ENCODE data around the gene PLD3. TPM values are rescaled to one million over a fixed set of nuclear protein-coding genes. Genes with fewer than 3 reads are reported as not detected.
"Not testable (repeated sequence)": the region's sequence is repeated elsewhere in the genome, so short reads cannot be mapped to it uniquely, and the experiment has no call there.

Gene PLD3
- total RNA-seq, 1 donor, result 229 TPM

DNA sequence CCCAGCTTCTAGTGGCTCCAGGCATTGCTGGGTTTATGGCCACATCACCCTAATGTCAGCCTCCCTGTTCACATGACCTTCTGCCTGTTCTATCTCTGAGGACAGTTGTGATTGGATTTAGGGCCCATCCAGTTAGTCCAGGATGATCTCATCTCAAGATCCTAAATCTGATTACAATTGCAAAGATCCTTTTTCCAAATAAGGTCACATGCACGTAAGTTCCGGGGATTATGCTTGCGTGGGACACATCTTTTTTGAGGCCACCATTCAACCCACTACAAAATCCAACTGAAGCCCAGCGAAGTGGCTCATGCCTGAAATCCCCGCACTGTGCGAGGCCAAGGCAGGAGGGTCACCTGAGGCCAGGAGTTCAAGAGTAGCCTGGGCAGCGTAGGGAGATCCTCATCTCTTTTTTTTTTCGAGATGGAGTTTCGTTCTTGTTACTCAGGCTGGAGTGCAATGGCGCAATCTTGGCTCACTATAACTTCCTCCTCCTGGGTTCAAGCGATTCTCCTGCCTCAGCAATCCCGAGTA lies 12.3 kb downstream of the PLD3 start:
- no peak for DNase-seq (ENCODE audit: low read depth in 2 of 3, low spot score in 2 of 3)

DNA sequence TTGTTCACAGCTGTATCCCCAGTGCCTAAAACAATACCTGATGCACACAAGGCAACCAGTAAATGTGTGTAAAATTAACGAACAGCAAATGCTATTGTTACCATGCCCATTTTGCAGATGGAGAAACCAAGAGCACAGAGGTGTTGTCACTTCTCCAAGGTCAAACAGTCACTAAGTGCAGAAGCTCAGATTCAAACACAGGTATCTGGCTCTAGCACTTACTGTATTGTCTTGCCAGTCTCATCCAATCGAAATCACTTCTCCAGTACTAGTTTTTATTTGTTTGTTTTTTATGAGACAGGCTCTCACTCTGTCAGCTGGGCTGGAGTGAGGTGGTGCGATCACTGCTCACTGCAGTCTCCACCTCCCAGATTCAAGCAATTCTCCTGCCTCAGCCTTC lies 13.7 kb downstream of the PLD3 start:
- no peak for DNase-seq (ENCODE audit: low read depth in 2 of 3, low spot score in 2 of 3)

DNA sequence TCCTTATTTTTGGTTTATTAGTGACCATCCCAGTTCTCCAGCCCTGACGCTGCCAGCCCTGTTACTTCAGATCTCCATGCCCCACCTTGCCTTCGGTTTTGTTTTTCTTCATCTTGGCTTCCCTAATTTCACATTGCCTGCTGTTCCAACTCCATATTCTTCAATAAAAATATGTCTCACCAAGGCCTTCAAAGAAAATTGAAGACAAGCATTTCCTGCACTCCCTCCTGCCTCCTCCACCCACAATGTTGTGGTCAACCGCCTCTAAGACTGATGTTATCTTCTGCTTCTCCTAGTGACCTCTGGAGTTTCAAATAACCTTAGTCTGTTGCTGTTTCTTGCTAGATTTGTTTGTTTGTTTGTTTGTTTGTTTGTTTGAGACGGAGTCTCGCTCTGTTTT lies 14.6 kb downstream of the PLD3 start:
- DNase-seq (ENCODE audit: low read depth in 2 of 3, low spot score in 2 of 3), result peak in 2 of 3 donors; percentile 29 to 38

DNA sequence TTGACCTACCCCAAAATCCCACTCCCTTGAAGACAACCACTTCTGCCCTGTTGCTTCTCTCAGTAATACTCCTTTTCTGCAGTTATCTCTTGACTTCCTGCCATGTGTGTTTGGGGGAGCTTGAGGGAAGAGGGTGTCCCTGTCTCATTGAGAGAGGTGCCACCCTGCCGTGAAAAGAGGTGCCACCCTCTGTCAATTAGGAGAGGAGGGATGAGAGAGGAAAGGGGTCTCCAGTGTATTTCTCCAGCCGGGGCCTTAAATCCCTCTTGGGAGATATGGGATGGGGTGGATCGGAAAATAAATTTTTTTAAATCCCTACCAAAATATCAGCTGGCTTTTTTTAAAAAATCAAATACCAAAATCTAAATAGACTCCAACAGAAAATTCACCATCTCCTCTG lies 16.5 kb downstream of the PLD3 start:
- DNase-seq (ENCODE audit: low read depth in 2 of 3, low spot score in 2 of 3), result no peak

DNA sequence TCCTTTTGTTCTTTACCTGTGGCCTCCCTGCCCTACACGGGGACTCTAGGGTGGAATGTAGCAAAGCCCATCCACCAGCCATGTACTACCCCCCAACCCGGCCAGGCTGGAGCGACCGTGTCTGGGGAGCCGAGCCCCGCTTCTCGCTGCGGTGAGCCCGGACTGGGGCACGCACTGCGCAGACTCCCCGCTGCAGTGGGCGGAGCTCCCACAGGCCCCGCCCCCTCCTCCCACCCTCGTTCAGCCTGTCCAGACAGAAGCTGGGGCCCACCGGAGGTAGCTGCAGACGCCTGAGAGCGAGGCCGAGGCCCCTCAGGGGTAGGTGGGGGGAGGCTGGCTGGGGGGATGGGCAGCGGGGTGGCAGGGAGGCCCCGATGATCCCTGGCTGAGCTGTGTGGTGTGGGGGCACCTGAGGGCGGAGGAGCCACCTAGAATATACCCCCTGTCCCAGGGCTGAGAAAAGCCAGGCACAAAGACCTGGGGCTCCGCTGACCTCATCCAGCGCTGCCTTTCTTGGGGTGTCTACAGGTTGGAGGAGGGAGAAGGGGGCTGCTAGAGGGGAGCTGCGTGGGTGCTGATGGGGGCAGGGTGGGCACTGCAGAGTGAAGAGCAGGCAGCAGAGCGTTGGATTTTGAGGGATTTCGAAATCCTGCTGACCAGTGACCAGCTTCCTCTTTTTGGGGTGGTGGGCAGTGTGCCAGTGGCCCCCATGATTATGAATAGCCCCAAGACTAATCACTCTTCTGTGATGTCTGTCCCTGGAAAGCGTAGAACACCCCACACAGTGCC lies 17.3 kb downstream of the PLD3 start:
- DNase-seq (ENCODE audit: low read depth in 2 of 3, low spot score in 2 of 3), result peak in 2 of 3 donors; percentile 59 to 70

DNA sequence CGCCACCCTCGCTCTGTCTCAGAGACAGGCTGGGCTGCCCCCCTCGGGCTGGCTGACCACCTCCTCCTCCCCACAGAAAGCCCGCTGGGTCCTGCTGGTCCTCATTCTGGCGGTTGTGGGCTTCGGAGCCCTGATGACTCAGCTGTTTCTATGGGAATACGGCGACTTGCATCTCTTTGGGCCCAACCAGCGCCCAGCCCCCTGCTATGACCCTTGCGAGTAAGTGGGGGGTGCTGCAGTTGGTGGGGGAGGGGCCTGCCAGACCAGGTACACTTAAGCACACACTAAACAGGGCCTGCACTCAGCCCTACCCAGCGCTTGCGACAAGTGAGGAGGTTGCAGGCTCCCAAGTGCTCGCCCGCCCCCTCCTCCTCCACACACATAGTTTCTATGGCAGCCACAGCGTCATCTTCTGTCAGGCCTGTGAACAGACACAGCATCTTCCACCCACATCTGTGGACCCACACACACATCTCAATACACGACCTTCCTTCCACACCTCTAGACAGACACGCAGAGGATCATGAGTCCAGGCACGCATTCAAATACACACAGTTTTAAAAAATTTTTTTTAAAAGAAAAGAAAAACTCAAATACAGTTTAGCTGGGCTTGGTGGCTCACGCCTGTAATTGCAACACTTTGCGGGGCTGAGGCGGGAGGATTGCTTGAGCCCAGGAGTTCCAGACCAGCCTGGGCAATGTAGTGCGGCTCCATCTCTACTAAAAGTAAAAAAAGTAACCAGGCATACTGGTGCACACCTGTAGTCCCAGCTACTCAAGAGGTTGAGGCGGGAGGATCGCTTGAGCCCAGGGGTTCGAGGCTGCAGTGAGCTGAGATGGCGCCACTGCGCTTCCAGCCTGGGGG lies 18.4 kb downstream of the PLD3 start:
- no peak for DNase-seq (ENCODE audit: low read depth in 2 of 3, low spot score in 2 of 3)

DNA sequence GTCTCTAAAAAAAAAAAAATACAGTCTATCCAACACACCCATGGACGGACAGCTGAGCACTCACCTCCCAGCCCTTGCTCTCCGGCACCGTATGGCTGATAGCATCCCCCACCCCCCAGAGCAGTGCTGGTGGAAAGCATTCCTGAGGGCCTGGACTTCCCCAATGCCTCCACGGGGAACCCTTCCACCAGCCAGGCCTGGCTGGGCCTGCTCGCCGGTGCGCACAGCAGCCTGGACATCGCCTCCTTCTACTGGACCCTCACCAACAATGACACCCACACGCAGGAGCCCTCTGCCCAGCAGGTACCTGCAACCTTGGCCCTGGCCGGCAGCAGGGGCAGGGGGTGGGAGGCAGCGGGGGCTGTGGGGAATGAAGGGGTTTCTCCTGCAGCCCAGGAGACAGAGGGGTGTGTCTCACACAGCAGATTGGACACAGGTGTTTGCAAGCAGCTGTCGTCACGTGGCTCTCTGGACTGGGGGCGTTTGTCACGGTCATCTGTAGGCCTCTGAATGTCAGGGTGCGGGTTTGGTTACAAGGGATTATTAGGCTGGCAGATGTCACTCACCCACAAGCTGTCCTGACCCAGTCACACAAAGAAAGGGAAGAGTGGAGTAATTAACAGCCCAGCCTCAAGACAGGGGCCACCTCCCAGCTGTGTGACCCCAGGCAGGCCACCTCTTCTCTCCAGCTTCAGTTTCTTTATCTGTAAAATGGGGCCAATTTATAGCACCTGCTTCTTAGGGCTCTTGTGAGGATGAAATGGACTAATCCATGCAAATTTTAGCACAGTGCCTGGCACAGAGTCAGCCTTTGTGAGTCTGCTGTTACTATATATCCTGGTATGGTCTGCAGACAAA lies 19.3 kb downstream of the PLD3 start:
- no peak for DNase-seq (ENCODE audit: low read depth in 2 of 3, low spot score in 2 of 3)

DNA sequence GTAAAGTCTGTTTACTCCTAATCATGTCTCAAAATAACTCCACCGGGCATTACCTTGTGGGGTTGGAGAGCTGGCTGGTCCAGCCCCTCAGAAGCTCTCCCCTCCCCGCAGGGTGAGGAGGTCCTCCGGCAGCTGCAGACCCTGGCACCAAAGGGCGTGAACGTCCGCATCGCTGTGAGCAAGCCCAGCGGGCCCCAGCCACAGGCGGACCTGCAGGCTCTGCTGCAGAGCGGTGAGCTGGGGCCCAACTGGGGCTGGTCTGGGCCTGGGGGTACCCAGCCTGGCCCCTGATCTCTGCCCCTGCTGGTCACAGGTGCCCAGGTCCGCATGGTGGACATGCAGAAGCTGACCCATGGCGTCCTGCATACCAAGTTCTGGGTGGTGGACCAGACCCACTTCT lies 21.3 kb downstream of the PLD3 start:
- DNase-seq (ENCODE audit: low read depth in 2 of 3, low spot score in 2 of 3), result no peak

DNA sequence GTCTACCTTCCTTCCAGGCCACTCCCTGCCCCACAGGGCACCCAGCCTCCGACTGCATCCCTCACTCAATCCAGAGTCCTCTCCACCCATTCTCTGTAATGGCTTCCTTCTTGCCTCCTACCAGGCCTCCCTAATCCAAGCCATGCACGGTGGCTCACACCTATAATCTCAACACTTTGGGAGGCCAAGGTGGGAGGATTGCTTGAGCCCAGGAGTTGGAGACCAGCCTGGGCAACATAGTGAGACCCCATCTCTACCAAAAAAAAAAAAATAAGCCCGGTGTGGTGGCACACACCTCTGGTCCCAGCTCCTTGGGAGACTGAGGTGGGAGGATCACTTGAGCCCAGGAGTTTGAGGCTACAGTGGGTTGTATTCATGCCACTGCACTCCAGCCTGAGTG lies 21.8 kb downstream of the PLD3 start:
- not testable (repeated sequence) for DNase-seq (ENCODE audit: low read depth in 2 of 3, low spot score in 2 of 3)

DNA sequence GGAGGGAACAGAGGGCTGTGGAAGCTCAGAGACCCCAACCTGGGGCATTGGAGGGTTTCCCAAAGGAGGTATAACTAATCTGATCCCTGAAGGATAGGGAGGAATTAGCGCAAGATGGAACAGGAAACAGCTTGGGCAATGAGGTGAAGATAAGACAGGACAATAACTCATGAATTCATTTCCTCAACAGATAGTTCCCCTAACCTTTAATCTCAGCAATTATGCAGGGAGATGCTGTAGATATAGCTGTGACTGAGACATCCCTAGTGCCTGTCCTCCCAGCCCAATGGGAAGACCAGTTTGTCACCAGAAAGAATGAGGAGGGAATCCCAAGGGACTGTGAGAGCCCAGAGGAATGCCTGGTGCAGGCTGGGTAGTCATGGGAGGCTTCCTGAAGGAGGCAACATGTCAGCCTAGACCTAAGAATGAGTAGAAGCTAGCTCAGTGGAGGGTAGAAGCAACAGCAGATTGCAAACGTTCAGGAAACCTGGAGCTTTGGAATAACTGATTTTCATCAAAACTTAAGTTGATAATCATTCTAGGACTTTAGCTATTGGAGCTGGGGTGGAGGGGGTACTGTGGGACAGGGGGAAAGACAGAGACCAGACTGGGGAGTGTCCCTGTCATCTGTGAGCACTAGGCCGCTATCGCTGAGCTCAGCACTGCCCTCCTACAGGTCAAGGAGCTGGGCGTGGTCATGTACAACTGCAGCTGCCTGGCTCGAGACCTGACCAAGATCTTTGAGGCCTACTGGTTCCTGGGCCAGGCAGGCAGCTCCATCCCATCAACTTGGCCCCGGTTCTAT lies 22.7 kb downstream of the PLD3 start:
- peak in 1 of 3 donors; percentile 20 for DNase-seq (ENCODE audit: low read depth in 2 of 3, low spot score in 2 of 3)

DNA sequence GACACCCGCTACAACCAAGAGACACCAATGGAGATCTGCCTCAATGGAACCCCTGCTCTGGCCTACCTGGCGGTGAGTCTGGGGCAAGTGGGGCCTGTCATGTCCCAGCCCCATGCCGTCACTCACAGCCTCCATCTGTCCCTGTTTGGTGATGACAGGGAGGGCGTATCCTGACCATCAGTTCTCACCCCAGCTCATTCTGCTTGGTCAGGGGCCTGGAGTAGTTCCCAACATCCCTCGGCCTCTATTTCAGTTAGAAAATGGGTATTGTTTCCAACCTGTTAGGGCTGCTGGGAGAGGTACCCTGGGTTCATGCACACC lies 23.3 kb downstream of the PLD3 start:
- no peak for DNase-seq (ENCODE audit: low read depth in 2 of 3, low spot score in 2 of 3)

DNA sequence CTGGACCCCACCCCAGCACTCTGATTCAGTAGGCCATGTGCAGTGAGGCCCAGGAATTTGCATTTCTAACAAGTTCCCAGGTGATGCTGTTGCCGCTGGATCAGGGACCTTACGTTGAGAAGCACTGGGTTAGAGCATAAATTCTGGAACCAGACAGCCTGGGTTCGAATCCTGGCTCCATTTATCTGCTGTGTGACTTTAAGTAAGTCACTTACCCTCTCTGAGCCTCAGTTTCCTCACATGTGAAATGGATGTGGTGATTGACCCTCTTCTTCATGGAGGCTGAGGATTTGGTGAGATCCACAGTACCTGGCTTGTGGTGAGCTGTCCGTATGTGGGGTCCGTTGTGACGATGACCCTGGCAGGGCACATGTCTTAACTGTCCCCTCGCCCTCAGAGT lies 25.6 kb downstream of the PLD3 start:
- DNase-seq (ENCODE audit: low read depth in 2 of 3, low spot score in 2 of 3), result no peak

DNA sequence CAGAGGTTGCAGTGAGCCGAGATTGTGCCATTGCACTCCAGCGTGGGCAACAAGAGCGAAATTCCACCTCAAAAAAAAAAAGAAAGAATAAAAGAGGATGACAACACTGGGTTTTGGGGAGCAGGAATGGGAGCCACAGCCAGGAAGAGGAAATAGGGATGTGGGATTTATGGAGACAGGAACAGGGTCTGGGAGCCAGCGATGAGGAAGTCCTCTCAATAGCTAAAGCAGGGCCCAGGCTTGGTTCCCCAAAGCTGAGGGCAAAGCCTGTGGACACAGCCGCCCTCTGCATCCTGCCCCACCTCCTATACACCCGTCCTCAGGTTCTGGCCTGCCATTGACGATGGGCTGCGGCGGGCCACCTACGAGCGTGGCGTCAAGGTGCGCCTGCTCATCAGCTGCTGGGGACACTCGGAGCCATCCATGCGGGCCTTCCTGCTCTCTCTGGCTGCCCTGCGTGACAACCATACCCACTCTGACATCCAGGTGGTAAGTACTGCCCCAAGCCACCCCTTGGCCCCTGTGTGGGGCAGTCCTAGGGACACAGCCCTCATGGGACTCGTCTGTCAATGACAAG lies 27.9 kb downstream of the PLD3 start:
- DNase-seq (ENCODE audit: low read depth in 2 of 3, low spot score in 2 of 3), result no peak

DNA sequence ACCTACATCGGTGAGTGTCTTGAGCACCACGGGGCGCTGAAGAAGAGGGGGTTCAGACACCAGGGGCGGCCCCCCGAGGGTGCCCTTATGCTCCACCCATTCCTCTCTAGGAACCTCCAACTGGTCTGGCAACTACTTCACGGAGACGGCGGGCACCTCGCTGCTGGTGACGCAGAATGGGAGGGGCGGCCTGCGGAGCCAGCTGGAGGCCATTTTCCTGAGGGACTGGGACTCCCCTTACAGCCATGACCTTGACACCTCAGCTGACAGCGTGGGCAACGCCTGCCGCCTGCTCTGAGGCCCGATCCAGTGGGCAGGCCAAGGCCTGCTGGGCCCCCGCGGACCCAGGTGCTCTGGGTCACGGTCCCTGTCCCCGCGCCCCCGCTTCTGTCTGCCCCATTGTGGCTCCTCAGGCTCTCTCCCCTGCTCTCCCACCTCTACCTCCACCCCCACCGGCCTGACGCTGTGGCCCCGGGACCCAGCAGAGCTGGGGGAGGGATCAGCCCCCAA lies 29.4 kb downstream of the PLD3 start:
- no peak for DNase-seq (ENCODE audit: low read depth in 2 of 3, low spot score in 2 of 3)

DNA sequence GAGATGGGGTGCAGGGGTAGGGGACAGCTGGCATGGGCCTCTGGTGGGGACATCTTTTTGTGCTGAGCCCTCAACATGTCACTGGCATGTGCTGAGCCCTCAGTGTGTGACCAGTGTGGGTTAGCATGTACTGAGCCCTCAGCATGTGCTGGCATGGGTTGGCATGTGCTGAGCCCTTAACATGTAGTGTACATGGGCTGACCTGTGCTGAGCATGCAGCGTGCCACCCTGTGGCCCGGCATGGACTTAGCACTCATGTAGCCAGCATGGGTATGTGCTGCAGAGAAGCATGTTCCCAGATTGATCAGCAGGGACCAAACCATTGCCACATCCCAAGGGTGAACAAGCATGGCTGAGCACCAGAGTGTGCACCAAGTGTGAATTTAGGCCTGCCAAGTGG lies 30.0 kb downstream of the PLD3 start:
- DNase-seq (ENCODE audit: low read depth in 2 of 3, low spot score in 2 of 3), result no peak

DNA sequence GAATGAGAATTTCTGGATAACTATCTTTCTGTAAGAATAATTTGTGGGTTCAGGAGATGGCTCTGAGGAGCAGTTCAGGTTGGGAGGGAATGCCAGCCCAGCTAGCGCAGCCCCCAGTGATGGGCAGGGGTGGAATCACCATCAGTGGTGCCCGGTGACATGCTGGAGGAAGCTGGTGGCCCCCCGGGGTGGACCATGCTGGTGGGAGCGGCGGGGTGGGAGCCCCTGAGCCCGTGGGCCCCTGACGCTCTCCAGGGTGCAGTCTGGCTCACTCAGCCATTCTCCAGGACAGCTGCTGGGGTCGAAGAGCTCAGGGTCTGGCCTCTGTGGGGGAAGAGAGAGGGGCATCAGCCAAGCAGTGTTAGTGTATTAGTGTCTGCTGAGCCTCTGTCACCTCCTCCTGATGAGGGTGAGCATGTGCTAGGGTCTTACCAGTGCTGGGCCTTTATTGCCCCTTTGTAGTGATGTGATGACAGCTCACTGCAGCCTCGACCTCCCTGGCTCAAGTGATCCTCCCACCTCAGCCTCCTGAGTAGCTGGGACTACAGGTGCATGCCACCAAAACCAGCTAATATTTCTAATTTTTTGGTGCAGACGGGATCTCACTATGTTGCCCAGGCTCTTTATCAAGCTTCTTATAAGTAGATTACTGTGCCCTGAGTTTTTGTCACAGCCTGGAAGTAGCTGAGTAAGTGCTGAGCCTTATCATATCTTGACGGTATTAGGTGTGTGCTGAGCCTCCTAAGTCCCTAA lies 31.1 kb downstream of the PLD3 start:
- DNase-seq (ENCODE audit: low read depth in 2 of 3, low spot score in 2 of 3), result no peak

DNA sequence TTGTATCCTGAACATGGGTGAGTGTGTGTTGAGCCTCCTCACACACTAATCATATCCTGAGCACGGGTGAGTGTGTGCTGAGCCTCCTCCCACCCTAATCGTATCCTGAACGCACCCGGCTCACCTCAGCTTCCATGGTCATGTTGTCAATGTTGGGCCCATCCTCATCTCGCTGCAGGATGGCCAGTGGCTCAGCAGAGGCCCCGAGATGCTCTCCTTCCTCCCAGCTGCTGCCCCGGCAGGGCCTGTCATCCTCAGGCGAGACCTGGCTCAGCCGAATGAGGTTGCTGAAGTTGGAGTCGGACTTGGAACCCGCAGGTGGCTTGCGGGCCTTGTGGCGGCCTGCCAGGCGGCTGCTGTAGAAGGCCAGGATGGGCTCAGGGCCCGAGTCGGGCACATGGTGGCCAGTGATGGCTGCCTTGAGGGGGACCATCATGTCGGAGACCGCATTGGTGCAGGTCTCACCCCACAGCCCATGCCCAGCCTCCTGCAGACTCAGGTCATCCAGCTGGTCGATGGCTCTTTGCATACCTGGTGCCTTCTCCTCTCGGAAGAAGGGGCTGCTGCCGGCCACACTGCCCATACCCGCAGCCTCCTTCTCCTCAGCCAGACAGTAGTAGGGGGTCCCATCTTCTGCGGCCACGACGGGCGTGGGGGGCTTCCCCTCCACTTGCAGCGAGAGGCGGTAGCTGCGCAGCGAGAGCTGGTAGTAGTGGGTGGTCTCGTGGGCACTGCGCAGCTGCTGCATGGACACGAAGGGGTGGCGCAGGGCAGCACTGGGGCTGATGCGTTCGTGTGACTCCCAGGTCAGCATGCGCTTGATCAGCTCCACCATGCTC lies 31.9 kb downstream of the PLD3 start:
- DNase-seq (ENCODE audit: low read depth in 2 of 3, low spot score in 2 of 3), result no peak

DNA sequence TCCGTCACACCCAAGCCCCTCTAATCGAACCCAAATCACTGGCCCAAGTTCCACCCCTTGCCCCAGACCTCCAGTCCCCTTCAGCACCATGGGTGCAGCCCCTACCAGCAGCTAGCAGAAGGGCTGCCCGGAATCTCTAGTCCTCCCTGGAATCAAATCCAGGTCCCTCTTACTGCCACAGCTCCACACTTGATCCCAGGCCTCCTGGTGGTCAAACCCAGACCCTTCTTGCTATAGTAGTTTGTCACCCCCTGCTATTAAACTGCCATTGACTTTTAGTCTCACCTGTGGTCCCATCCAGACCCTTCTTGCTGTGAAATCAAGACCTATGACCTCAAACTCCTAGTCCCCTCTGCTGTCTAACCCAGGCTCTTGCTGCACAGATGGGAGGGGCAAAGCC lies 32.8 kb downstream of the PLD3 start:
- no peak for DNase-seq (ENCODE audit: low read depth in 2 of 3, low spot score in 2 of 3)
